HG02885 (cell line): ENCODE results near the gene TMC1.
"Not testable (repeated sequence)": the region's sequence is repeated elsewhere in the genome, so short reads cannot be mapped to it uniquely, and the experiment has no call there.

Experiments used
- ATAC-seq: cut with Tn5 transposase; IDR thresholded peaks from one replicate; pipeline ENCODE4 v1.9.1; 2021; ENCODE audit warnings: mild to moderate bottlenecking; ENCODE audit not compliant: unreplicated experiment, poor library complexity

TMC1 gene

GRCh38 chr9:72855321-72855720, 333.9 kb downstream of the TMC1 start:
- no peak for ATAC-seq

- no peak for ATAC-seq
These were observed 334.6 kb downstream of the TMC1 start for GRCh38 chr9:72855890-72856523.

- ATAC-seq: no peak
These were observed 335.7 kb downstream of the TMC1 start for GRCh38 chr9:72856972-72857623.

- ATAC-seq: no peak
These were observed 336.2 kb downstream of the TMC1 start for GRCh38 chr9:72857624-72857996.

GRCh38 chr9:72858089-72858912, 336.9 kb downstream of the TMC1 start:
- no peak for ATAC-seq

- ATAC-seq: not testable (repeated sequence)
These were observed 341.4 kb downstream of the TMC1 start for GRCh38 chr9:72862788-72863187.

GRCh38 chr9:72863456-72864094, 342.2 kb downstream of the TMC1 start:
- no peak for ATAC-seq

GRCh38 chr9:72864327-72864726, 342.9 kb downstream of the TMC1 start:
- ATAC-seq: no peak

- ATAC-seq: no peak
These were observed 350.3 kb downstream of the TMC1 start for GRCh38 chr9:72871685-72872084.

- ATAC-seq: no peak
These were observed 351.3 kb downstream of the TMC1 start for GRCh38 chr9:72872718-72873117.

GRCh38 chr9:72873456-72873855, 352.0 kb downstream of the TMC1 start:
- ATAC-seq: no peak

GRCh38 chr9:72874344-72874743, 352.9 kb downstream of the TMC1 start:
- ATAC-seq: no peak

- ATAC-seq: no peak
These were observed 353.8 kb downstream of the TMC1 start for GRCh38 chr9:72875221-72875620.

GRCh38 chr9:72880821-72881220, 359.4 kb downstream of the TMC1 start:
- no peak for ATAC-seq

- no peak for ATAC-seq
These were observed 360.8 kb downstream of the TMC1 start for GRCh38 chr9:72882117-72882775.

- ATAC-seq: no peak
These were observed 362.5 kb downstream of the TMC1 start for GRCh38 chr9:72883875-72884274.

GRCh38 chr9:72884508-72884907, 363.1 kb downstream of the TMC1 start:
- no peak for ATAC-seq
